Stimulated activated CD4-positive, alpha-beta T cell treated with anti-CD3 and anti-CD28 coated beads, Interleukin-12 subunit alpha, Interleukin-12 subunit beta, amount 100 ng/mL, for 48 hours (primary cell): Measurements from ENCODE around the gene KIRREL3.

Experiments used
- DNase-seq, 3 donors: peaks; one replicate each; pipeline ENCODE4 v3.0.0-alpha.2; 2020; ENCODE audit warnings: low read depth in 2 of 3, low spot score in 1 of 3

Gene KIRREL3

DNA sequence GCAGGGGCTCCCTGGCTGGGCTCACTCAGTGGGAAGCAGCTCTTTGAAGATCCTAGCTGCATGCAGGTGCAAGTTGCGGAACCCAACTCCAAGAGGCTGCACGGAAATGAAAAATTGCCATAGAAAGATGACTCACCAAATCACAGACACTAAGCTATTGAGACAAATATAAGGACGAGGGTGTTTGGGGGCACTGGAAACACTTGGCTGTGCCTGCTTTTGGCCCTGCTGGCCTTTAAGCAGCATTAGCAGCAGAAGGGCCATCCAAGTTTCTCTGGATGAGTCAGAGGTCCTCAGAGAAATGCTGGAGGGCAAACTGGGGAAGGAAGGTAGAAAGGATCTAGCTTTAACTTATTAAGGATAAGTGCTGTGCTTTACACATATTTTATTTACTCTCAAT lies 282.3 kb downstream of the KIRREL3 start:
- no peak for DNase-seq

DNA sequence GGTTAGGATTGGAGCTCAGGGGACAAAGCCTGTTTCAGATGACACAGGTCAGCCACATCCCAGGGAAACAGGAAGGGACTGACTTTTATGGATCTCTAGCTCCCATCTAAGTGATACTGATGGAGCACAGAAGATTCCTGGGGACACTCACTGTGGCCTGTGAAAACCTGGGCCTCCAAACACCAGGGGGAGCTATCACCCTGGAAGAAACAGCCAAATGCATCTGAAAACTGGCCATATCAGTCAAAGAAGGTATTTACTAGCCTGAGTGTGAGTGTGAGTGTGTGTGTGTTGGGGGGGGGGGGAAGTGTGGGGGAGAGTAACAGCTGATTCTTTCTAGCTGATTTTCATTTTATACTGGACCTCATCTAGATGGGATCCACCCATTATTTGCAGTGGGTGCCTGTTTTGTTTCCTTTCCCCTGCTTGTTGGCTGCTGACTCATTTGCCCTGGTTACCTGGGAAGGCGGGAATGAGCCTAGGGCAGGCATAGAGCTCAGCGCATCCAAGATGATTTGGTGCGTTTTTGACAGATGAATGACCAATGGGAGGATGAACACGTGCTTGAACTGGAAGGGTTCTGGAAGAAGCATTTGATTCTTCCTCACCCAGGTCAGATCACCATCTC lies 284.0 kb downstream of the KIRREL3 start:
- DNase-seq, result peak; percentile 5 to 38 (median 11)

DNA sequence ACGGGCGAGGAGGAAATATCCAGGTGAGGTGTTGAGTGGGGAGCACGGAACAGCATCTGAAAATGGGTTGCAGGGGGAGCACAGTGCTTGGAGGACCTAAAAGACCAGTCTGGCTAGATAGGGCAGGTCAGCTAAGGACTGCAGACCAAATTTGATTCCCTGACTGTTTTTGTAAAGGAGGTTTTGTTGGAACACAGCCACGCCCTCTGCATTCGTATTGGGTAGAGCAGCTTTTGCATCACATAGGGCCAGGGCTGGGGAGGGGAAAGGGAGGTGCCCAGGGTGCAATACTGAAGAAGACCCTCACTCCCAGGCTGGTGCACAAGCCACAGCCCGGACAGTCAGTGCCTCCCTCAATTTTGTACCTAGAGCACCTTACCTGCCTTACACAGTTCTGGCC lies 286.8 kb downstream of the KIRREL3 start:
- no peak for DNase-seq

DNA sequence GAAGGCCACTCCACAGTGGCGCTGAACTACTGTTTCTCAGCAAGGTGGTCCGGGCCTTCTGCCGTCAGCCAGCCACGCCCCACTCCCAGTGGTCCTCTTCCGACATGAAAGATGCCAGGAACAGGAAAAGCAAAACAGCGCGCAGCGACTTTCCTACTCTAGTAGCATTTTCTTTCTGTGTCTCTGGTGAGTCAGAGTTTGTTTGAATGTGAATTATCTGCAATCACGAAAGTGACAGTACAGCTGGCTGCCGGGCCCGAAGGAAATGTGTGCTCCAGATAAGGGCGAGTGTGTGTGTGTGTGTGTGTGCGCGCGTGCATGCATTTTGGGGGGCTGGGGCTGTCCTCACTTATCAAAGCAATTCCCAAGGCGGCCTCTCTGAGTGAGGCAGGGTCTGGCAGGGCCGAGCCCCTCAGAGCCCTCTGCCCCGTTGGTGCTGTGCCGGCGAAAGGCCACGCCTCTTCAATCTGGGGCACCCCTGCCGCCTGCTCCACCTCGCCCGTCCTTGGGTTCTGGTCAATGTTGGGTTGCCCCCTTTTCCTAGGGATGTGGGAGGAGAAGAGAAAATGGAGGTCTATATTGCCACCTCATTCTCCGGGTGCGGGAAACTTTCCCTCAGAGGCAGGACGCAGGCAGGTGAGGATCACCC lies 288.5 kb downstream of the KIRREL3 start:
- DNase-seq, result no peak

DNA sequence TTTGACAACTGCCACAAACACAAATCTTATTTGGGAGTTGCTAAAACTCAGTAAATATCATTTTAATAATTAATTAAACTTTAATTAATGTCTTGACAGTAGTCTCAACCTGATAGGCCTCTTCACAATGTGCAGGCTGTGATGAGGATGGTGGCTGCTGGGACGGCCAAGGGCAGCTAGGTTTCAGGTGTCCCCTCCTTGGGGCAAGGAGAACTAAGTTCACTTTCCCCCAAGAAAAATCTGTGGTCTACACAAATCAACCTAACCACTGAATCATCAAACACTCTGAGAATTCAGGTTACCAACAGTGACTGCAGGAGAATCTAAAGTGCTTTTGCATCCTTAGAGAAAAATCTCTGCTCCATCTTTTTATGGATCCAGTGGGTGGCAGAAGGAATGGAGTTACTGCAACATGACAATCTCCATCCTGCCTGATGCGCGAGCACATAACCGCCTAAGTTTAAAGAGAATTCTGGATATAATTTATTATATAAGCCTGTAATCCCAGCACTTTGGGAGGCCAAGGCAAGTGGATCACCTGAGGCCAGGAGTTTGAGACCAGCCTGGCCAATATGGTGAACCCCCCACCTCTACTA lies 289.7 kb downstream of the KIRREL3 start:
- DNase-seq, result no peak

DNA sequence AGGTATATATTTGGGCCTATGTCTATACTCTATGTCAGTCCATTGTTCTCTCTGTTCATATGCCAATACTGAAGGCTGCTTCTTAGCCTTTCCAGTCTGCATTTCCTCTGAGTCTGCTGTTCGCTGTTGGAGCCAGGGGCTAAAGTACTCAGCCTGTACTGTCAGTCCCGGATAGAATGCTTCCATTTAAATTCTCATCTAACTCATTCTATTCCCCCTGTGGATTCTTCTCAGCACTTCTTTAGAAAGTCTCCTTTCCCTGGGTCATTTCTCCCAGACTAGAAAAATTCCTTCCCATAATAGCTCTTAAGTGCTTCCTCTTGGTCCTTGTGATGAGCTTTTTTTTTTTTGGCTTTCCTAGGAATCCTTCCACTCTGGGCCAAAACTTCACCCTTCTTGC lies 293.1 kb downstream of the KIRREL3 start:
- DNase-seq, result no peak

DNA sequence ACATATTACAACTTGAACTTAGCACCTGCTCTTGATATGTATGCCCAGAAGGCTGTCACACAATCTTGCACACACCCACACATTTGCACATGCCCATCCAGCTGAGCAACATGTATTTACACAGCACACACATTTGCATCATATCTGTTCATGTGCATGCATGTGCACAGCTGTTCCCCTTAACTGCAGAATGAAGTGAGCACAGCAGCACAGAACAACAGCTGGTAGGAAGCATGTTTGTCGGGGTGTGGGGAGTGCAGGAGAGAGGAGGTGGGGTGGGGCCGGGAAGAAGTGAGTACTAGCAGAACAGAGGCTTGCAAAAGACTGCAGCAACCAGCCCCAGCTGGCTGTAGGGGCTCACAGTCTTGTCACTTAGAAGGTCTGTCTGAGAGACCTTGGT lies 296.5 kb downstream of the KIRREL3 start:
- DNase-seq, result no peak

DNA sequence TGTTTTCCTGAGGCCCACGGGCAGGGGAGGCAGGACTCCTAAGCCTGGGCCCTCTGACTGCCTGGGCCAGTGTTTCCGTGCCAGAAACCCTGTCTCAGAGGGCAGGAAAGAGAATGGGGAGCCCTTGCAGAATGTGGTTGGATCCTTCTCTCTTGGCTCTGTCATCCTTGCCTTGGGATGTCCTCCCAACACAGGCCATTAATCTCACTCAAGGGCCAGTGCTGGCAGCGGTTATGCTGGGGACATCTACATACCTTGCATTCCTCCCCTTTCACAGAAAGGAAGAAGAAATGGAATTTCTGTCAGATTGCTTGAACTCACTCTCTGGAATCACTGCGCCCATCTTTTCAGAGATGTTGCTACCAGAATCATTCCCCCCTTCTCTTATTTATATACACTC lies 296.9 kb downstream of the KIRREL3 start:
- no peak for DNase-seq

DNA sequence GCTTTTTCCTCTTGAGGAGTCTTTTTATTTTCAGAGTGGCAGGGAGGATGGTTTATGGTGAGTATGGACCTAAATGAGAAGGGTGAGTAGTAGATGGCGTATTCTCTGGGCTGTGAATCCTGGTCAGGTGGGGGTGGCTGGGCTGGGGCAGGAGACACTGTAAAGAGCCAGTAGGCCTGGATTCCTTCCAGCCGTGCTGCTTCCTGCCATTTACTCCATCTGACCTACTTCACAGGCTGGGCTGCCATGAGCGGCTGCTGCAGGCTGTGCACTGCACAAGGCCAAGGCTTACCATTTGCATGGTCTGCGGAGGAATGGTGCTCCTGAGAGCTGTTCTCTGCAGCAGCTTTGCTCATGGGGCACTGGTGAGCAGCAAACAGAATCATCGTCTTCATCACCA lies 297.6 kb downstream of the KIRREL3 start:
- no peak for DNase-seq

DNA sequence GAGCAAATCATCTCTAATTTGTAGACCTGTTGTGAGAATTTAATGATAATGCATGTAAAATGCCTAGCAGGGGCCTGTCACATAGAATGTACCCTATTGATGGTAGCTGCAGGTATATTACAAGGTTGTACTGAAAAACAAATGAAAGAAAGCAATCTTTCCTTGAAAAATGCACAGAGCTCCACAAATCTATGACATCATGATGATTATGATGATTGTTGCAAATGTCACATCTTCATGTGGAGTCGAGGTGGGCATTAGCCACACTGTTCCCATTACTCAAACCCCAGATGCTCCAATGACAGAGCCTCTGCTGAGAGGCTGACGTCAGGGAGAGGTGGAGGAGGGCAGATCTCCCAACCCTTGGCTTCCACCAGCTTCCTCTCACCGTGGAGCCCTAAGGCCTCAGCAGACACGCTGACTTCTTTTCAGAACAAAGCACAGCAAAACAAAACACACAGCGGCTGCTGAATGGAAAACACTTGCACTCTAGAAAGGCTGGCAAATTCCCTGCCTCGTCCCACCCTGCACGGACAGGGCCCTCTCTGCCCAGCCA lies 298.3 kb downstream of the KIRREL3 start:
- no peak for DNase-seq

DNA sequence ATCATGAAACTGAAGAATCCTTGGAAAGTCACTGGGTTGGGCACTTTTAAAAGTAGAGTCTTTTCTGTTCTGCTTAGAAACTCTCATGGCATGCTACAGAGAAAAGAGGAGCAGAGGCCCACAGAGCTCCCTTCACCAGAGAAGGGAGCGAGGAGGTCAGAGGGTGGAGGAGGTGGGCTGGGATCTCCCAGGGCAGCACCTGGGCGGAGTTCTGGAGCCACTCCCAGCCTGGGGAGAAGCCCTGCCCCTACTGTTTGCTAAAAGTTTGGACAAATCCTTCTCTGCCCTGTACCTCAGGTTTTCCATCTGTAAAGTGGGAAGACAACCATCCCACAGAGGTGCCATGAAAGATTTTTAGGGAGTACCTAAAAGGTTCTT lies 299.1 kb downstream of the KIRREL3 start:
- DNase-seq, result no peak

DNA sequence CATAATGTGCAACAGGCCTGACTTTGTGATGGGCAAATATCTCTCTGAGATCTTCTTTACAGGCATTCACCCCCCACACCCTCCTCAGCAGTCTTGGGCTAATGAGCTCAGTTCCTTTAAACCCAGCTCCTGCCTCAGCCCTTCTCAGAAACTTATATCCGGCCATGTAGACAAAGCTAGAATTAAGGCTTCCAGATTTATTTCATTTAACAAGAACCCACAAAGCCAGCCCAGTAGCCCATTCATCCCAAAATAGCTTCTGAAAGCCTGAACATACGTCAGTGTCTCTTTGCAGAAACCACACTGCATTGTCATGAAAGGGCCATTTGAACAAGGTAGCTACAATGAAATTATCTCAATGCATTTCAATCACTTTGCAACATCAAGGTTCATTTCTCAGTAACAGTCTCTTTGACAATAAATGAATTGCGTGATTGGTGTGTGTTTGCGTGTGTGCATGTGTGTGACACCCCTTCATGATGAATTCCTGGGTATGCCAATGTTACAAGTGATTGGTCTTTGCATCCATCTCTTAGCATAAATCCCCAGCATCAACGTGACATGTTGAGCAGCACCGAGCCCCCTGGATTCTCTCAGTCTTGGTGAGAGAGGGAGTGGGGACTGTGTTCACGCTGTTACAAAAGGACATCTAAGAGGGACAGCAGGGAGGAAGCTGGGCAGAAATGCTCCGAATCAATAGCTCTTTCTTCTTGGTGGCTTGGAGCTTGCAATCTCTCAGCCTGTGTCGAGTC lies 299.6 kb downstream of the KIRREL3 start:
- no peak for DNase-seq

DNA sequence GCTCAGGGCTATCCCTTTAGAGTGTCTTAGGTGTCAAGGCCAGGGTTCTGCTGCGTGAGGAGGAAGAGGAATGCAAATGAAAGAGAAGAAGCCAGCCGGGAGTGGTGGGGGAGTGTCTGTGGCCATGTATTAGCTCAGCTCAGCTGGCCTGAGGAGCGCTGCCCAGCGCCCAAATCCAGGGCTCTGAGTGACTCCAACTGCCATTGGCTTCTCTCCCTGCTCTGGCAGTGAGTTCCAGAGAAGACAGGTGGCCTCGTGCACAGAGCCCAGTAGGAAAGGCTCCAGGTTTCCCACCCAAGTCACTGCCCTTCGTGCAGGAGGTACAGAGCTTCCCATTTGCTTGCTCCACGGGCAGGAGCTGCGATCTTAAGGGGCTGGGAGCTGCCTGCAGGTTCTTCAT lies 302.0 kb downstream of the KIRREL3 start:
- no peak for DNase-seq

DNA sequence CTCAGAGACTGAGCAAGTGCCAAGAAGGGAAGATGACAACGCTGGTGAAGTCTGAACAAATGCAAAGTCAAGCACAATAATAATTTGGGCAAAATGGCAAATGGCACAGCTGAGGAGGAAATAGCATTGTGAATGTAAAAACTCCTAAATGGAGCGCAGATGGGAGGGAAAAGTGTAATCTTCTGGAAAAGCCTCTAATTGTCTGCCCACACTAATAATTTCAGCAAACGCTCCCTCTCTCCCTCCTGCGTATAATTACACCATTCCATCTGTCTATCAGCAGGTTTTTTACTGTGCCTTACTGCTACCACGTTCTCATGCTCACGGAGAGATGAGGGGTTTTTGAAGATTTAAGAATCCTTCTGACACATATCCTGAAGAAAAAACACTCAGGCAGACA lies 302.6 kb downstream of the KIRREL3 start:
- no peak for DNase-seq

DNA sequence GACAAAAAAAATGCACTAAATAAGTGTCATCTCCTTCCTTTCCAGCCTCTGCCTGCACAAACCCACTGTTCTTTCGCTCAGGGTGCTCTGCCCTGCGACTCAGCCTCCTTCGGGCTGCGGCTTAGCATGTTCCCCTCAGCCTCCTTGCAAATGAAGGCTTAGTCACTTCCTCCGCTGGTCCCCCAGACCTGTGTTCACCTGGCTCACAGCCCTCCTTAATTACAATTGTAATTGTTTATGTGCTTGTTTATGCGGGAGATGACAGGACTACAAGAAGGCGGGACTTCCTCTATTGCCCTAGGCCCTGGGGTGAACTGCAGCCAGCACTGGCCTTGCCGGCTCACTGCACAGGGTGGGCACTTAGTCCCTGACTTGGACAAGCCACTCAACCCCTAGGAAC lies 303.6 kb downstream of the KIRREL3 start:
- DNase-seq, result no peak

DNA sequence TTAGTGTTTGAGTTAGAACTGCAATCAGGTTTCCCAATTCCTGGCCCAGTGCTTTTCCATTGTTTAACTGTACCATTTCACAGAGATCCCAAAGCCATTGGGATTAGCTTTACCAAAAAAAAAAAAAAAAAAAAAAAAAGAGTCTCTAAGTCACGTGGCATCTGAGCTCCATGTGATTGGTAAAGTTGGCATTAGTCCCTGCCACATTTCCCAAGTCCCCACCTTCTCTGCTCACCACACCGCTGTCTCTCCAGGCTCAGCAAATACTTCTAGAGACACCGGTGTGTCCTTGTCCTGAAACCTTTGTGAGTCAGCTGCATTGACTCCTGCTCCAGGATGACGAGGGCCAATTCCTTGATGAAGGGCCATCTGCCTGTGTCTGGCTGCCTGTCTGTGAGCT lies 305.3 kb downstream of the KIRREL3 start:
- DNase-seq, result no peak

DNA sequence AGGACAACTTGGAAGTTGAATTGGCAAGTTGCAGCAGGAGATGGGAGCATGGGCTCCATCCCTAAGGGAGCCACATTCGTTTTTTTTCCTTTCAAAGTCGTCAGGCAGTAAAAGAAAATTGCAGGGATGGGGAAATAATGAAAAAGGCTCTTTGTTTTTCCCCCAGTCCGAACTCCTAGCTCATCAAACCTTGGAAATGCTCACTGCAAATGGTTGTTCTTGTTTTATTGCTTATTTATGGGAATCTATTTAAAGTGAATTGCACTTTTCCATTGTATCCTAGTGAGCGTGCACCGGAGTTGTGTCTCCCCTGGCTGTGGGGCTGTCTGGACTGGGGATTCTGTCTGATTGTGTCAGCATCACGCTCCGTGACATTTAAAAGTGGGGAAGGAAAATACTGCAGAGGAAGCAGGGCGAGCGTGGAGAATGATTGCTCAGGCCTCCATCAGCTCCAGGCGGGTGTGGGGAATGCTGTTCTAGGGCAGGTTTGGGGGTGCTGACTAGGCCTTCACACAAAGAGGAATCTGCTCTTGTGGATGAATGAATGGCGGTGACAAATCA lies 306.4 kb downstream of the KIRREL3 start:
- no peak for DNase-seq

DNA sequence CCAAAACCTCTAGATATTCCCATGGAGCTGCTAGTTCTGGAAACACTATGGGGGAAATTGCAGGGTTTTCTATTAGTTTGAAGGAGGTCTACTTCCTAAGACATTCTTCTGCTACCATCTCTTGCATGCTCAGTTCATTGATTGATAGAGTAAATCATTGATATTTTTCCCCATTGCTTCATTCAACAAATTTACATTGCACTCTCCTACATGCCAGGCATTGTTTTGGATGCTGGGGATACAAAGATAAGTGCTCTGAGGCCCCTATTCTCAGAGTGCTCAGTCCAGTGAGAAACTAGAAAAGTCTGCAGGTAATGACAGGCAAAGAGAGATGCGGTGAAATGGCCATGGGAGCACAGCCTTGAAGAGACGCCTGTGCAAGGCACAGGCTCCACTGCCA lies 313.1 kb downstream of the KIRREL3 start:
- DNase-seq, result no peak

DNA sequence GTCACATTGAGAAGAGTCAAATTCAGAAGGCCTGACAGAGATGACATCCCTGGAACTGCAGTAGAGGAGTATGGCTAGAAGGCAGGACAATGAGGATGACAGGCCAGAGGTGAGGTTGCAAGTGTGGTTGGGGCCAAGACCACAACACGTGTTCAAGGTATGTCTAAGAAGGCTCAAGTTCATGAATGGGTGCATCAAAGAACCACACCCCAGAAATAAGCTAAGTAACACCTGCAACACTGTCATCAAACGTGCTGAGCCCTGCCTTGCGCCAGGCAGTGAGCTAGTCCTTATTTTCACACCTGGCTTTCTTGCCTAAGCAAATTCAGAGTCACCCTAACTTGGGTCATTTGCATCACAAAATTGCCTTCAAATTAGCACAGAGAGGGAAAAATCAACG lies 313.6 kb downstream of the KIRREL3 start:
- no peak for DNase-seq

DNA sequence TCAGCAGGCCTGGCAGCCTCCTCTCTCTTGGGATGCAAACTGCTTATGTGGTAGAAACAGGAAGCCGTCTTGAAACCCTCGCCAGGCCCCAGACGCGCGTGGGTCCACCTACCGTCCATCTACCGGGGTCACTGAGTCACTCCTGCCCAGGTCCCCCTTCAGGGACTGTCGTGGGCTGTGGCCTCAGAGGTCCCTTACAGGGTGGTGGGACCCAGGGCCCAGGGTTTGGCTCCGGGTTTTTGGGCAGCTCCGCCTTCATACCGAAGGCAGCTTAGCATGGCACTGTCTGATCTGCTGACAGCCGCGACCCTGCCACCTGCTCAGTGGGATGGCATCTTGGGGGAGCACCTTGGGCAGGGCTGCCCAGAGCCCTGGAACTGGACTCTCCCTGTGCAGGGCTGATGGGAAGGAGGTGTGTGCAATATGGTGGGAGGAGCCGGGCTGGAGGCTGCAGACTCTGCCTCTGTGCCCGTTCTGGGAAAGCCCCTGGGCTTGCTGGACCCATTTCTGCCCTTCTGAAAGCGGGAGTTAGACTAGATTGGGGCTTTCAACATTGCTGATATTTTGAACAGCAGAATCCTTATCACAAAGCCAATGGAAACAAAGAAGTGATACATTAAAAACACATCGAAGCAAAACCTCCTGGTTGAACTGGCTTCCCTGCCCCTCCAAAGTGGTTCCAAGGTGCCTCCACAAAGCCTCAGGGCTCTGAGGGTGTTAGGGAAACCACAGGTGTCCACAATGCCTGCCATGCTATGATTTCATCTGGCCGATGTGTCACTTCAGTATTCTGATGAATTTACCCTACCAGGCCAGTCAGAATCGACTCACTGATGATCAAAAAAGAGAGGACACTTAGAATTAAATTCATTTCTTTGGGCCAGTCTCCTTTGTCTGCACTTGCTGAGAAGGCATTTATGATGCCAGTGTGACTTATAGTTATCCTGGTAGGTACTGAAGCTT lies 316.5 kb downstream of the KIRREL3 start:
- no peak for DNase-seq
